Ishikawa (cell line): ENCODE results near the gene PATJ.

Experiments used
- CEBPB ChIP-seq: IDR thresholded peaks from 2 replicates; pipeline ENCODE4 v1.6.1; 2012
- CREB1 ChIP-seq: IDR thresholded peaks from 2 replicates; pipeline ENCODE4 v1.6.1; 2012; ENCODE audit warnings: low read depth
- EGR1 ChIP-seq: IDR thresholded peaks from 2 replicates; pipeline ENCODE4 v1.6.1; 2012
- EP300 ChIP-seq: IDR thresholded peaks from 2 replicates; pipeline ENCODE4 v1.6.1; 2012; ENCODE audit warnings: borderline replicate concordance
- FOXM1 ChIP-seq: IDR thresholded peaks from 2 replicates; pipeline ENCODE4 v1.6.1; 2012; ENCODE audit warnings: low read depth, borderline replicate concordance
- MAX ChIP-seq: IDR thresholded peaks from 2 replicates; pipeline ENCODE4 v1.6.1; 2012
- NFIC ChIP-seq: IDR thresholded peaks from 2 replicates; pipeline ENCODE4 v1.6.1; 2012
- RAD21 ChIP-seq: IDR thresholded peaks from 2 replicates; pipeline ENCODE4 v1.6.1; 2012; ENCODE audit warnings: low read depth
- REST ChIP-seq: IDR thresholded peaks from 2 replicates; pipeline ENCODE4 v1.6.1; 2012; ENCODE audit warnings: low read depth, mild to moderate bottlenecking
- TAF1 ChIP-seq: IDR thresholded peaks from 2 replicates; pipeline ENCODE4 v1.6.1; 2012; ENCODE audit warnings: low read depth, mild to moderate bottlenecking
- TCF12 ChIP-seq: IDR thresholded peaks from 2 replicates; pipeline ENCODE4 v1.6.1; 2012; ENCODE audit warnings: low read depth
- TEAD4 ChIP-seq: IDR thresholded peaks from 2 replicates; pipeline ENCODE4 v1.6.1; 2012
- USF1 ChIP-seq: IDR thresholded peaks from 2 replicates; pipeline ENCODE4 v1.6.1; 2012
- YY1 ChIP-seq: IDR thresholded peaks from 2 replicates; pipeline ENCODE4 v1.6.1; 2012; ENCODE audit warnings: low read depth
- ZBTB7A ChIP-seq: IDR thresholded peaks from 2 replicates; pipeline ENCODE4 v1.6.1; 2012; ENCODE audit warnings: low read depth

Gene PATJ

GRCh38 chr1:61895175-61895574, 152.9 kb downstream of the PATJ start:
- TF ChIP-seq TAF1 (no peak), FOXM1 (no peak), TCF12 (no peak), USF1 (no peak), EGR1 (no peak), RAD21 (no peak), ZBTB7A (no peak), MAX (no peak), NFIC (no peak), YY1 (no peak), EP300 (no peak), CREB1 (no peak)

- no peak for TF ChIP-seq ZBTB7A
- TF ChIP-seq CEBPB = no peak
- TF ChIP-seq RAD21 = no peak
- no peak for TF ChIP-seq TCF12
- no peak for TF ChIP-seq EP300
- no peak for TF ChIP-seq NFIC
- no peak for TF ChIP-seq EGR1
- no peak for TF ChIP-seq MAX
- no peak for TF ChIP-seq TEAD4
- TF ChIP-seq USF1 = no peak
- TF ChIP-seq TAF1 = no peak
- TF ChIP-seq FOXM1 = no peak
- TF ChIP-seq REST = no peak
Measured at GRCh38 chr1:61898658-61899057, 156.4 kb downstream of the PATJ start.

GRCh38 chr1:61904354-61904753, 162.1 kb downstream of the PATJ start:
- TF ChIP-seq REST (no peak), EP300 (no peak), CREB1 (no peak), ZBTB7A (no peak), NFIC (no peak), TCF12 (no peak), RAD21 (no peak), YY1 (no peak), TAF1 (no peak), USF1 (no peak), FOXM1 (no peak), MAX (no peak), TEAD4 (no peak), CEBPB (no peak), EGR1 (no peak)

- TF ChIP-seq RAD21 = no peak
- no peak for TF ChIP-seq EP300
- TF ChIP-seq YY1 = no peak
- TF ChIP-seq TEAD4 = no peak
- no peak for TF ChIP-seq MAX
- TF ChIP-seq CEBPB = no peak
- TF ChIP-seq TAF1 = no peak
- no peak for TF ChIP-seq REST
- TF ChIP-seq TCF12 = no peak
- no peak for TF ChIP-seq CREB1
- no peak for TF ChIP-seq NFIC
- TF ChIP-seq ZBTB7A = no peak
- no peak for TF ChIP-seq USF1
- TF ChIP-seq EGR1 = no peak
- no peak for TF ChIP-seq FOXM1
Measured at GRCh38 chr1:61907102-61907501, 164.8 kb downstream of the PATJ start.
